ENCODE measurements around the gene ALK.

The ALK gene

DNA sequence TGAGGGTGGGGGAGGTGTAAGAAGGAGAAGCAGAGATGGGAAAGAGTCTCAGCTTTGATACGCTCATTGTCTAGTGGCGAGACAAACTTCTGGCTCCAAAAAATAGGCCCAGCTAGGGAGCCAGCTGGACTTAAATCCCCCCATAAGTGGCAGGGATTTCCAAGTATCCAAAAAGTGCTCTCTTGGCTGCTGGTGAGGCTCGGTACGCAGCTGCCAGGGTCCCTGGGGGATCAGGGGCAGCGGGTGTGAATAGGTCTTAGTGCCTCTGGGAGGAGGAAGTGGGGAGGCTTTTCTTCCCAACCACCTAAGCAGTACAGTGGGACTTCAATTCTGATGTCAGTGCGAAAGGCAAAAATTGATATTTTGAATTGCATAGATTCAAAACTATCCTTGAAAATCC lies 73.5 kb downstream of the ALK start:
- TF ChIP-seq, protein P1, sequence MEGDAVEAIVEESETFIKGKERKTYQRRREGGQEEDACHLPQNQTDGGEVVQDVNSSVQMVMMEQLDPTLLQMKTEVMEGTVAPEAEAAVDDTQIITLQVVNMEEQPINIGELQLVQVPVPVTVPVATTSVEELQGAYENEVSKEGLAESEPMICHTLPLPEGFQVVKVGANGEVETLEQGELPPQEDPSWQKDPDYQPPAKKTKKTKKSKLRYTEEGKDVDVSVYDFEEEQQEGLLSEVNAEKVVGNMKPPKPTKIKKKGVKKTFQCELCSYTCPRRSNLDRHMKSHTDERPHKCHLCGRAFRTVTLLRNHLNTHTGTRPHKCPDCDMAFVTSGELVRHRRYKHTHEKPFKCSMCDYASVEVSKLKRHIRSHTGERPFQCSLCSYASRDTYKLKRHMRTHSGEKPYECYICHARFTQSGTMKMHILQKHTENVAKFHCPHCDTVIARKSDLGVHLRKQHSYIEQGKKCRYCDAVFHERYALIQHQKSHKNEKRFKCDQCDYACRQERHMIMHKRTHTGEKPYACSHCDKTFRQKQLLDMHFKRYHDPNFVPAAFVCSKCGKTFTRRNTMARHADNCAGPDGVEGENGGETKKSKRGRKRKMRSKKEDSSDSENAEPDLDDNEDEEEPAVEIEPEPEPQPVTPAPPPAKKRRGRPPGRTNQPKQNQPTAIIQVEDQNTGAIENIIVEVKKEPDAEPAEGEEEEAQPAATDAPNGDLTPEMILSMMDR (IDR thresholded peaks at IDR 0.05; ENCODE audit: borderline replicate concordance, insufficient read depth, low read depth, low read length), result no peak

GRCh38 chr2:29844713-29845326 lies 76.6 kb downstream of the ALK start:
- no peak overlapping the region for H3K4me3 ChIP-seq (ENCODE audit: low read depth, low read length)
- TF ChIP-seq, protein P1 (IDR thresholded peaks at IDR 0.05; ENCODE audit: borderline replicate concordance, insufficient read depth, low read depth, low read length), result no peak

More for the DNA sequence above, 73.5 kb downstream of the ALK start:
- H3K4me3 ChIP-seq (ENCODE audit: low read depth, low read length), result no peak overlapping the region

DNA sequence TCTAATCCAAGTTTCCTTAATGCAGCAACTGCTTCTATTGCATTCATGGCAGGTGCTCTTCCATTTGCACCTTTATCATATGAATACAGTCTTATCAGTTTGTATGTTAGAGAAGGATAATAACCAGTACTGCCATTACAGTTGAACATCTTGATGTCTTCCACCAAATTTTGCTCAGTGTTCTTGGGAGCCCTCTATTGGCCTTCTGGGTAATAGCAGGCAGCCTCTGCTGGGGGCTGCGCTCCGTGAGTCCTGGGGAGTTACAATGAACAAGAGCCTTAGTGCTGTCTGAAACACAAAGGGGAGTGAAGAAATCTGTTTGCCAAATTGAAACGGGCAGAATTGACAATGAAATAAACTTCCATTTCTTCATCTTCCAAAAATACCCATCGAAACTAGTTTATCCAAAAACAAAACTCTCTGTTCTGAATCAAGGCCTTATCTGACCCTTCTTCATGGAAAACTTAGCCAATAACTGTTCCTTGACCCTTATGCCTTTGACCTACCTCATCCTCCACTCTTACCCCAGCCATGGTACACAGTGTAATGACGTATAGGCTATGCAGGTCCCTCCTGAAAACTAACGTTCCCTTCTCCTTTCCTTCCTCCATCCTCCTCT lies 79.9 kb downstream of the ALK start:
- TF ChIP-seq, protein P1 (IDR thresholded peaks at IDR 0.05; ENCODE audit: borderline replicate concordance, insufficient read depth, low read depth, low read length), result peak; percentile 88

DNA sequence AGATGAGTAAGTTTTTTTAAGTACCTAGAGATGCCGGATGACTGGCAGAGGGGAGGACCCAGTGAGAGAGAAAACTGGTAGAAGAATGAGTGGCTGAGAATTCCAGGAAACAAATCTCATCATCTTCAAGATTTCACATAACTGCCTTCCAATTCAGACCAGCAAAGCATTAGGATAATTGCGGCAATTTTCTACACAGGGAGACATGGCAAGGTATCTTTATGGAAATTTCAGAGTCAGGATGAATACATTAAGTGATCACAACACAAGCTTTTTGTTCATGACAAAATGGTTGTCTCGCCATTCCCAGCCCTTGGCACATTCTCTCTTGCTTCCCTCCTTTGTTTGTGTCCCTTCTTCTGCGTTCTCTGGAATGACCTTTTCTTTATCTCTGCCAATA lies 82.1 kb downstream of the ALK start:
- no peak overlapping the region for H3K4me3 ChIP-seq (ENCODE audit: low read depth, low read length)
- TF ChIP-seq, protein P1 (IDR thresholded peaks at IDR 0.05; ENCODE audit: borderline replicate concordance, insufficient read depth, low read depth, low read length), result no peak

More for the DNA sequence above, 79.9 kb downstream of the ALK start:
- H3K4me3 ChIP-seq (ENCODE audit: low read depth, low read length), result no peak overlapping the region

- no peak overlapping the region for H3K4me3 ChIP-seq (ENCODE audit: low read depth, low read length)
- TF ChIP-seq, protein P1 (IDR thresholded peaks at IDR 0.05; ENCODE audit: borderline replicate concordance, insufficient read depth, low read depth, low read length), result no peak
These were observed 83.5 kb downstream of the ALK start for GRCh38 chr2:29837925-29838324.

DNA sequence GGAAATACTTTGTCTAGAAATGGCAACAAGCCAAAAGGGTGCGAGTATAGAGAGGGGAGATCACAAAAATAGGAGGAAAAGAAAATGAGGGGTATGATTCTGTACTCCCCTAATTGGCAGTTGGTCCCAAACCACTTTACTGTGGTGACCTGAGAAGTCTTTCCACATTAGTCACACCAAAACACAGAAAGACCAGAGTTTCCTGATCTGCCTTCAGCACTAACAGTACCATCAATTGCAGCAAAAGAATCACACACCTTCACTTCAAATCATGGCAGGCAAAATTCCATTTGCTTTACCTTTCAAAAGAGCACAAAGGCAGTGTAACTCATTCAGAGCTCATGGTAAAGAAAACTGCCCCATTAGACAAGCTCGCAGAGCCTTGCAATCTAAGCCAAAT lies 86.8 kb downstream of the ALK start:
- TF ChIP-seq, protein P1 (IDR thresholded peaks at IDR 0.05; ENCODE audit: borderline replicate concordance, insufficient read depth, low read depth, low read length), result no peak
- H3K4me3 ChIP-seq (ENCODE audit: low read depth, low read length), result no peak overlapping the region

DNA sequence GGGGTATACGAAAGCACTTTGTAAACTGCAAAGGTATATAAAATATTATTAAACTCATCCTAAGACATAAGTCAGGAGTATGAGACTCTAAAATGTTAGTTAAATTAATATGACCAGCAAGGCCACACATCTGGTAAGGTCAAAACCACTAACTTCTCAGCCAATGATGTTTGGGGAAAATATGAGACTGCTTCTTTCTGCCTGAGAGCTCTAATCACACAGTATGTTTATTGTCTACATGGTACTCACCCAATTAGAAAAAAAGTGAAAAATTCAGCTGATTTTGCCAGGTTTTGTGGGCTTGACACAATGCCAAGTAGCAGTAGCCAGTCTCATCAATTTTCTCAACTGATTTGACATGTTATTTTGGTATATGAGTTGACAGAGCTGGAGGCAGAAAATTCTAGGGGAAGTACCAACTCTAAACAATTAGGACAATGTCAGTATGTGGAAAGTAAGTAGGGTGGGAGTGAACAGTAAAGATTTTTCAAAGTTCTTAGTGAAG lies 87.3 kb downstream of the ALK start:
- TF ChIP-seq, protein P1 (IDR thresholded peaks at IDR 0.05; ENCODE audit: borderline replicate concordance, insufficient read depth, low read depth, low read length), result no peak
- no peak overlapping the region for H3K4me3 ChIP-seq (ENCODE audit: low read depth, low read length)
